SH-SY5Y (cell line): Measurements from ENCODE around the gene MROH7.

ENCODE experiments used
- GATA2 ChIP-seq: IDR thresholded peaks from 2 replicates; pipeline ENCODE4 v1.6.1; 2011; ENCODE audit warnings: mild to moderate bottlenecking, low read depth, low read length
- GATA3 ChIP-seq: IDR thresholded peaks from 2 replicates; pipeline ENCODE4 v1.6.1; 2011; ENCODE audit warnings: low read depth, mild to moderate bottlenecking, low read length, moderate library complexity

DNA sequence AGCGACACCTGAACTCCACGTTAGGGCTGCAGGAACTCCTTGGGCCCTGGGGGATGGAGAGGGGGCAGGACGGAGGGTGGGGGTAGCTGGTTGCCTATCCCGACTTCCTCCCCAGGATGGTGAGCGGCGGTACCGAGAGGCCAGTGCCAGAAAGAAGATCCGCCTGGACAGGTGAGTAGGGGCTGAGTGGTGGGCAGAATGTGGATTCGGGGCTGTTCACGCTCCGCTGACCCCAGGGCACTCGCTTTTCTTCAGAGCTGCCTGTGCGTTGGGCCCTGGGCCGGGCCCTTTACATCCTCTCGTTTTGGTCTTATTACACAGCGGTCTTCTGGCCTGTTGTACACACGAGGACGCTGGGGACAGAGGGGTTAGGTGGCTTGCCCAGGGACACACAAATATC is 39.0 kb upstream of the MROH7 start:
- TF ChIP-seq GATA2 (no peak), GATA3 (no peak)
